Caco-2 (cell line): ENCODE measurements around the gene SPNS2. TPM values are rescaled to one million over a fixed set of nuclear protein-coding genes. Genes with fewer than 3 reads are reported as not detected.

Experiments used
- BruUV-seq: library from RNA; stranded (reverse); fragments of 400-500 nt; replicated peaks from 2 replicates; lab custom pipeline; 2021; lab: Mats Ljungman, UMichigan
- CTCF ChIA-PET: fragments of 300-600 bp; sonication (Branson Sonifier 250); formaldehyde crosslinking; loops from one replicate; lab custom pipeline; 2022; ENCODE audit warnings: antibody characterized with exemption; lab: Charles Lee
- POLR2A ChIA-PET: fragments of 300-600 bp; sonication (Branson Sonifier 250); formaldehyde crosslinking; loops from one replicate; lab custom pipeline; 2022; ENCODE audit warnings: antibody characterized with exemption; lab: Charles Lee
- DNase-seq, 2 experiments: peaks; one replicate each; pipeline versions ENCODE4 v3.0.0 to v3.0.0-alpha.2; 2020 to 2022
- H3K27me3 ChIP-seq: replicated peaks from 2 replicates; pipeline ENCODE4 v1.6.0; 2011; ENCODE audit warnings: low read length; ENCODE audit not compliant: control insufficient read depth, insufficient read depth
- H3K36me3 ChIP-seq: 2 replicates; pipeline ENCODE4 v1.5.1; 2011; ENCODE audit warnings: low read length; ENCODE audit not compliant: control insufficient read depth, insufficient read depth
- H3K4me1 ChIP-seq: fragments of 250-450 bp; sonication (Bioruptor Pico); 2 replicates; pipeline ENCODE4 v1.5.1; 2020; ENCODE audit warnings: mild to moderate bottlenecking
- H3K4me3 ChIP-seq: 2 replicates; pipeline ENCODE4 v1.5.1; 2011; ENCODE audit warnings: low read depth, mild to moderate bottlenecking, control low read depth, low read length
- H3K9me3 ChIP-seq: fragments of 250-450 bp; sonication (Bioruptor Pico); 2 replicates; pipeline ENCODE4 v1.5.1; 2020; ENCODE audit warnings: mild to moderate bottlenecking, moderate library complexity
- H3K27ac Mint-ChIP-seq: one replicate; pipeline ENCODE4 v1.8.0; 2022; ENCODE audit warnings: mixed read lengths; ENCODE audit not compliant: unreplicated experiment
- H3K27me3 Mint-ChIP-seq: one replicate; pipeline ENCODE4 v1.8.0; 2022; ENCODE audit warnings: mixed read lengths; ENCODE audit not compliant: insufficient read depth, unreplicated experiment
- H3K36me3 Mint-ChIP-seq: one replicate; pipeline ENCODE4 v1.8.0; 2022; ENCODE audit warnings: mild to moderate bottlenecking, mixed read lengths; ENCODE audit not compliant: insufficient read depth, unreplicated experiment
- H3K4me1 Mint-ChIP-seq: one replicate; pipeline ENCODE4 v1.8.0; 2022; ENCODE audit warnings: low read depth, mixed read lengths; ENCODE audit not compliant: unreplicated experiment
- H3K4me3 Mint-ChIP-seq: one replicate; pipeline ENCODE4 v1.8.0; 2022; ENCODE audit warnings: mild to moderate bottlenecking, moderate library complexity, mixed read lengths; ENCODE audit not compliant: unreplicated experiment
- H3K9me3 Mint-ChIP-seq: one replicate; pipeline ENCODE4 v1.8.0; 2022; ENCODE audit warnings: mixed read lengths; ENCODE audit not compliant: unreplicated experiment
- intact Hi-C: fragments of 100-400 bp; cut with micrococcal nuclease; formaldehyde crosslinking; loops from one replicate; pipeline ENCODE4 v1.10.0; 2022; ENCODE audit not compliant: unreplicated experiment
- total RNA-seq: library from RNA; stranded (reverse); gene quantifications from 2 replicates; pipeline ENCODE4 v1.2.3, GENCODE V29; 2022
- TF ChIP-seq, protein P1 (sequence below), 2 experiments: fragments of 200-600 bp in 1 of 2; IDR thresholded peaks; 1 replicate in 1 of 2; 2 replicates in 1 of 2; pipeline versions ENCODE4 v1.5.1 to v1.8.0; 2011 to 2022; ENCODE audit warnings: antibody characterized with exemption in 1 of 2, control low read depth in 1 of 2, inconsistent platforms in 1 of 2, low read depth in 1 of 2, low read length in 1 of 2, mild to moderate bottlenecking in 1 of 2, moderate library complexity in 1 of 2; ENCODE audit not compliant: insufficient read depth in 1 of 2, severe bottlenecking in 1 of 2, unreplicated experiment in 1 of 2

SPNS2 gene
- total RNA-seq, 1 experiment from 2014 or later: 1.00 TPM

DNA sequence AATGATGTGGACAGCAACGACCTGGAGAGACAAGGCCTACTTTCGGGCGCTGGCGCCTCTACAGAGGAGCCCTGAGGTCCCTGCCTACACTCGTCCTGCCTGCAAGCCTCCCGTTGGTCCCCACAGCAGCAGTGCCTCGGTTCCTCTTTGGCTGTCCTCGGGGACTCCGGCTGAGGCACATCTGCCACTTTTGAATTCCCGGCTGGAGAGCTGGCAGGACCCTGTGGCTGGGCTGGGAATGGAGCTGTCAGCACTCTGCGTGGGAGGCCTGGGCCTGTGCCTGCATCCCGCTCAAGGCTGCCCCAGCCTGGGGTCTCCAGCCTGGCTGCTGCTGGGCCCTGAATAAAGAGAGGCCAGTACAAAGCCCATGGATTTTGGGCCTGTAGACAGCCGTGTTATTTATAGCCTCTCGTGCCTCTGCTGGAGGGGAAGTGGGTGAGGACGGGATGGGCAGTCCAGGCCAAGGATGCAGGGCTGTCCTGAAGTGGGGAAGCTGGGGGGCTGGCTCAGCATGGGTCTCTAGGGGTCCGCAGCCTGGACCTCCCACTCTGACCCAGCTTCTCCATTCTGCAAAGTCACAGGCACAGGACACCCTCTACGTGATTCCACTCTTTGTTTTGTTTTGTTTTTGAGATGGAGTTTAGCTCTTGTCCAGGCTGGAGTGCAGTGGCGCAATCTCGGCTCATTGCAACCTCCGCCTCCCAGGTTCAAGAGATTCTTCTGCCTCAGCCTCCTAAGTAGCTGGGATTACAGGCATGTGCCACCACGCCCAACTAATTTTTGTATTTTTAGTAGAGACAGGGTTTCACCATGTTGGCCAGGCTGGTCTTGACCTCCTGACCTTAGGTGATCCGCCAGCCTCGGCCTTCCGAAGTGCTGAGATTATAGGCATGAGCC, 10.6 kb upstream of the SPNS2 start:
- Mint-ChIP-seq H3K4me3 (no peak overlapping the region), H3K36me3 (peaks cover under 1% of the 10 kb centered on the region), H3K9me3 (no peaks in the 10 kb centered on the region), H3K4me1 (peaks cover 15% of the 10 kb centered on the region), H3K27me3 (no peaks in the 10 kb centered on the region), H3K27ac (no peak overlapping the region)
- no peaks in the 10 kb centered on the region for H3K36me3 ChIP-seq
- intact Hi-C loops: no loop called here
- ChIA-PET POLR2A (no interaction called here), CTCF (no interaction called here)
- no peaks in the 10 kb centered on the region for H3K9me3 ChIP-seq
- DNase-seq: no peak
- no peaks in the 10 kb centered on the region for H3K27me3 ChIP-seq
- H3K4me3 ChIP-seq: no peak overlapping the region
- TF ChIP-seq, protein P1, sequence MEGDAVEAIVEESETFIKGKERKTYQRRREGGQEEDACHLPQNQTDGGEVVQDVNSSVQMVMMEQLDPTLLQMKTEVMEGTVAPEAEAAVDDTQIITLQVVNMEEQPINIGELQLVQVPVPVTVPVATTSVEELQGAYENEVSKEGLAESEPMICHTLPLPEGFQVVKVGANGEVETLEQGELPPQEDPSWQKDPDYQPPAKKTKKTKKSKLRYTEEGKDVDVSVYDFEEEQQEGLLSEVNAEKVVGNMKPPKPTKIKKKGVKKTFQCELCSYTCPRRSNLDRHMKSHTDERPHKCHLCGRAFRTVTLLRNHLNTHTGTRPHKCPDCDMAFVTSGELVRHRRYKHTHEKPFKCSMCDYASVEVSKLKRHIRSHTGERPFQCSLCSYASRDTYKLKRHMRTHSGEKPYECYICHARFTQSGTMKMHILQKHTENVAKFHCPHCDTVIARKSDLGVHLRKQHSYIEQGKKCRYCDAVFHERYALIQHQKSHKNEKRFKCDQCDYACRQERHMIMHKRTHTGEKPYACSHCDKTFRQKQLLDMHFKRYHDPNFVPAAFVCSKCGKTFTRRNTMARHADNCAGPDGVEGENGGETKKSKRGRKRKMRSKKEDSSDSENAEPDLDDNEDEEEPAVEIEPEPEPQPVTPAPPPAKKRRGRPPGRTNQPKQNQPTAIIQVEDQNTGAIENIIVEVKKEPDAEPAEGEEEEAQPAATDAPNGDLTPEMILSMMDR (IDR thresholded peaks at IDR 0.05; ENCODE audit: insufficient read depth in 1 of 2, low read depth in 1 of 2, low read length in 1 of 2, severe bottlenecking in 1 of 2, unreplicated experiment in 1 of 2): no peak
- BruUV-seq: no TSS peak
- H3K4me1 ChIP-seq: peaks cover 8% of the 10 kb centered on the region; the same call in 1 of the 2 replicates

DNA sequence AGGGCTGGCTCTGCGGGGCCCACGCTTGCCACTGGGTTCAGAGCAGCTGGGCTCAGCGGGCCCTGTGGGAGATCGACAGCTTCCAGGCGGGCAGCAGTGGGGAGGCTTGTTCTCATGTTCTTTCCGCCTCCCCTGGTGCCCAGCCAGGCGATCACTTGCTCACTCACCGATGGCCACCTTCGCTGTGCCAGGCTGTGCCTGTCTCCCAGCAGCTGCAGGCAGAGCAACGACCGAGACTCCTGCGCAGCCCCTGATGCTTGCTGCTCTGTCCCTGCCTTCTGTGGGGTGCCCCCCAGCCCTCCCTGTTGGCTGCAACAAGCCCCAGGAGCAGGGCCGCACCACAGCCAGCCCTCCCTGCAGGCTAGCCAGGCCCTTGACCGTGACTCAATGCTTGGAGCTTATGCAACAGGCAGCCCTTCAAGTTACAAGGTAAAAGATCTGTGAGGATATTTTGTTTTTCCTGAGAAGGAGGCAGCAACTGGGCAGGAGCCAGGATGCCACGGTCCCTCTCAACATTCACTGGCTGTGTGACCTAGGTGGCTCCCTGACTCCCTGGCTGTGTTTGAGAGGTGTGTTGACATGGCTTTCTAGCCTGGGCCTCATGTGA, 9.6 kb upstream of the SPNS2 start:
- H3K36me3 ChIP-seq: no peaks in the 10 kb centered on the region
- BruUV-seq: no TSS peak
- Mint-ChIP-seq H3K27me3 (no peaks in the 10 kb centered on the region), H3K36me3 (peaks cover 4% of the 10 kb centered on the region), H3K27ac (no peak overlapping the region), H3K4me1 (peaks cover 21% of the 10 kb centered on the region), H3K9me3 (no peaks in the 10 kb centered on the region), H3K4me3 (no peak overlapping the region)
- DNase-seq: no peak
- no peaks in the 10 kb centered on the region for H3K27me3 ChIP-seq
- ChIA-PET POLR2A (no interaction called here), CTCF (no interaction called here)
- TF ChIP-seq, protein P1 (IDR thresholded peaks at IDR 0.05; ENCODE audit: insufficient read depth in 1 of 2, low read depth in 1 of 2, low read length in 1 of 2, severe bottlenecking in 1 of 2, unreplicated experiment in 1 of 2): no peak
- intact Hi-C loops: no loop called here
- no peaks in the 10 kb centered on the region for H3K4me1 ChIP-seq
- H3K9me3 ChIP-seq: no peaks in the 10 kb centered on the region
- no peak overlapping the region for H3K4me3 ChIP-seq

DNA sequence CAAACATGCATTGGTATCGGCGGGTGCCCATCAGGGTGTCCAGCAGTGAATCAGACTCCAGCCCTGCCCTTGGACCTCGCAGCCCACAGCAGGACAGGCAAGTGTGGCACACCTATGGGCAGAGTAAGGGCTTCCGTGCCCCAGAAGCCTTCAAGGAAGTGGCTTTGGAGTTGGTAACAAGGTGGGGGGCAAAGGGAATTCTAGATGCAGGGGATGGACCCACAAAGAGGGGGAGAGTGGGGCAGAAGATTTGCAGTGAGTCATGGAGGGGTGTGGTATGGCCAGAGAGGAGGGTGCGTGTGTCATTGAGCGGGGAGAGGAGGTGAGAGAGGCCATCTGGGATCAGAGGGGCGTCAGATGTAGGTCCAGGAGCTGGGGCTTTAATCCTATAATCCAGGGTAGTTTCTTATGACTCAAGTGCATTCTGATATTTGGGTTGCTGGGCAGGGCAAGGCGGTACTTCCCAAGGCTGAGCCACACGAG, 8.5 kb upstream of the SPNS2 start:
- no peaks in the 10 kb centered on the region for H3K9me3 Mint-ChIP-seq
- no peak overlapping the region for H3K4me3 Mint-ChIP-seq
- intact Hi-C loops: loop anchor here (1.0 to 5.0 kb wide), 2 partner anchors 36 to 68 kb away; no protein-coding TSS in a partner anchor
- Histone ChIP-seq H3K27me3 (no peaks in the 10 kb centered on the region), H3K4me3 (no peak overlapping the region), H3K4me1 (no peaks in the 10 kb centered on the region), H3K9me3 (no peaks in the 10 kb centered on the region), H3K36me3 (no peaks in the 10 kb centered on the region)
- H3K4me1 Mint-ChIP-seq: peaks cover 21% of the 10 kb centered on the region
- ChIA-PET CTCF (no interaction called here), POLR2A (no interaction called here)
- BruUV-seq: no TSS peak
- TF ChIP-seq, protein P1 (IDR thresholded peaks at IDR 0.05; ENCODE audit: insufficient read depth in 1 of 2, low read depth in 1 of 2, low read length in 1 of 2, severe bottlenecking in 1 of 2, unreplicated experiment in 1 of 2): no peak
- H3K27ac Mint-ChIP-seq: no peak overlapping the region
- DNase-seq: no peak
- H3K27me3 Mint-ChIP-seq: no peaks in the 10 kb centered on the region
- peaks cover 4% of the 10 kb centered on the region for H3K36me3 Mint-ChIP-seq
